Mucosa of rectum (tissue), 2 donors: ENCODE data around the gene C16orf54.
"Not testable (repeated sequence)": the region's sequence is repeated elsewhere in the genome, so short reads cannot be mapped to it uniquely, and the experiment has no call there.

Source experiments
- H3K27ac ChIP-seq, 2 donors: one replicate each; pipeline ENCODE4 v1.7.0; 2013; ENCODE audit warnings: inconsistent platforms in 2 of 2, low read depth in 2 of 2, low read length in 2 of 2
- H3K27me3 ChIP-seq, 2 donors: one replicate each; pipeline ENCODE4 v1.7.0; 2013; ENCODE audit warnings: low read length in 2 of 2; ENCODE audit not compliant: control insufficient read depth in 2 of 2, insufficient read depth in 2 of 2
- H3K36me3 ChIP-seq, 2 donors: one replicate each; pipeline ENCODE4 v1.7.0; 2013; ENCODE audit warnings: low read length in 2 of 2; ENCODE audit not compliant: control insufficient read depth in 2 of 2, insufficient read depth in 2 of 2
- H3K4me1 ChIP-seq, 2 donors: one replicate each; pipeline ENCODE4 v1.7.0; 2013; ENCODE audit warnings: low read length in 2 of 2, mild to moderate bottlenecking in 1 of 2; ENCODE audit not compliant: control insufficient read depth in 2 of 2, insufficient read depth in 2 of 2
- H3K4me3 ChIP-seq, 2 donors: one replicate each; pipeline ENCODE4 v1.7.0; 2013; ENCODE audit warnings: low read length in 2 of 2
- H3K9ac ChIP-seq, 2 donors: one replicate each; pipeline ENCODE4 v1.7.0; 2013; ENCODE audit warnings: low read length in 2 of 2, low read depth in 1 of 2, mild to moderate bottlenecking in 1 of 2
- H3K9me3 ChIP-seq, 2 donors: one replicate each; pipeline ENCODE4 v1.7.0; 2013; ENCODE audit warnings: low read length in 2 of 2; ENCODE audit not compliant: control insufficient read depth in 2 of 2
- donor health status: healthy.
- donor health status: Normal muscosa, but diverticular disease.

The C16orf54 gene

GRCh38 chr16:29753516-29753915, 7.7 kb upstream of the C16orf54 start:
- no peak overlapping the region for H3K9ac ChIP-seq
- no peak overlapping the region for H3K4me3 ChIP-seq
- no peaks in the 10 kb centered on the region for H3K36me3 ChIP-seq
- peaks cover 3 to 7% of the 10 kb centered on the region in 2 donors for H3K4me1 ChIP-seq
- H3K9me3 ChIP-seq: no peaks in the 10 kb centered on the region
- no peaks in the 10 kb centered on the region for H3K27me3 ChIP-seq
- H3K27ac ChIP-seq: no peak overlapping the region

- H3K4me1 ChIP-seq: peaks cover 18 to 36% of the 10 kb centered on the region in 2 donors
- H3K27me3 ChIP-seq, H3K36me3 ChIP-seq, H3K4me3 ChIP-seq, H3K9ac ChIP-seq, H3K9me3 ChIP-seq: not testable (repeated sequence)
- H3K27ac ChIP-seq: peak overlapping the region; percentile 76 to 78
These were observed 3.0 kb upstream of the C16orf54 start for GRCh38 chr16:29748760-29749149.

GRCh38 chr16:29747947-29748759, 2.4 kb upstream of the C16orf54 start:
- Histone ChIP-seq H3K4me1 (peaks cover 24 to 42% of the 10 kb centered on the region in 2 donors), H3K27ac (peak overlapping the region; percentile 76 to 78), H3K9me3 (no peaks in the 10 kb centered on the region), H3K36me3 (no peaks in the 10 kb centered on the region), H3K4me3 (no peak overlapping the region), H3K9ac (peak overlapping the region in 1 of 2 donors; percentile 34), H3K27me3 (no peaks in the 10 kb centered on the region)

- not testable (repeated sequence) for H3K4me3 ChIP-seq, H3K9me3 ChIP-seq, H3K36me3 ChIP-seq, H3K27me3 ChIP-seq
- Histone ChIP-seq H3K4me1 (peaks cover 27 to 47% of the 10 kb centered on the region in 2 donors), H3K27ac (peak overlapping the region; percentile 64 to 77), H3K9ac (peak overlapping the region in 1 of 2 donors; percentile 18)
These were observed 728 bp upstream of the C16orf54 start for GRCh38 chr16:29746518-29746917.

GRCh38 chr16:29745121-29745852, 503 bp downstream of the C16orf54 start:
- Histone ChIP-seq H3K27me3 (no peaks in the 10 kb centered on the region), H3K9me3 (no peaks in the 10 kb centered on the region), H3K27ac (peak overlapping the region; percentile 64 to 77), H3K36me3 (no peaks in the 10 kb centered on the region), H3K9ac (peak overlapping the region; percentile 47 to 52), H3K4me3 (peak overlapping the region; percentile 65 to 78), H3K4me1 (peaks cover 31 to 58% of the 10 kb centered on the region in 2 donors)

- no peaks in the 10 kb centered on the region for H3K36me3 ChIP-seq
- peak overlapping the region; percentile 20 to 52 for H3K9ac ChIP-seq
- peak overlapping the region; percentile 65 to 78 for H3K4me3 ChIP-seq
- H3K4me1 ChIP-seq: peaks cover 36 to 62% of the 10 kb centered on the region in 2 donors
- H3K27me3 ChIP-seq: no peaks in the 10 kb centered on the region
- H3K9me3 ChIP-seq: no peaks in the 10 kb centered on the region
- H3K27ac ChIP-seq: peak overlapping the region; percentile 34 to 77
These were observed 1.2 kb downstream of the C16orf54 start for GRCh38 chr16:29744541-29745101.

- Histone ChIP-seq H3K9ac (peak overlapping the region in 1 of 2 donors; percentile 11), H3K4me1 (peaks cover 38 to 68% of the 10 kb centered on the region in 2 donors), H3K4me3 (peak overlapping the region in 1 of 2 donors; percentile 65)
These were observed 1.8 kb downstream of the C16orf54 start for GRCh38 chr16:29743827-29744531.

GRCh38 chr16:29743475-29743826, 2.3 kb downstream of the C16orf54 start:
- no peaks in the 10 kb centered on the region for H3K9me3 ChIP-seq

More at GRCh38 chr16:29743827-29744531, 1.8 kb downstream of the C16orf54 start:
- Histone ChIP-seq H3K27ac (peak overlapping the region; percentile 23 to 34), H3K9me3 (no peaks in the 10 kb centered on the region), H3K36me3 (no peaks in the 10 kb centered on the region), H3K27me3 (no peaks in the 10 kb centered on the region)

GRCh38 chr16:29742683-29743275, 3.0 kb downstream of the C16orf54 start:
- no peaks in the 10 kb centered on the region for H3K9me3 ChIP-seq
- peak overlapping the region; percentile 9 to 29 for H3K27ac ChIP-seq
- peaks cover 41 to 69% of the 10 kb centered on the region in 2 donors for H3K4me1 ChIP-seq
- H3K4me3 ChIP-seq: no peak overlapping the region
- H3K9ac ChIP-seq: no peak overlapping the region
- no peaks in the 10 kb centered on the region for H3K36me3 ChIP-seq
- no peaks in the 10 kb centered on the region for H3K27me3 ChIP-seq

More at GRCh38 chr16:29743475-29743826, 2.3 kb downstream of the C16orf54 start:
- H3K4me1 ChIP-seq: peaks cover 42 to 71% of the 10 kb centered on the region in 2 donors
- H3K27ac ChIP-seq: peak overlapping the region in 1 of 2 donors; percentile 27
- no peaks in the 10 kb centered on the region for H3K27me3 ChIP-seq
- H3K4me3 ChIP-seq: no peak overlapping the region
- H3K9ac ChIP-seq: peak overlapping the region in 1 of 2 donors; percentile 32
- no peaks in the 10 kb centered on the region for H3K36me3 ChIP-seq
